Right atrium auricular region (tissue), 2 donors: ENCODE results near the gene UNC13A. TPM values are rescaled to one million over a fixed set of nuclear protein-coding genes. Genes with fewer than 3 reads are reported as not detected.

Source experiments
- DNase-seq: peaks from one replicate; pipeline ENCODE4 v3.0.0-alpha.2; 2019; ENCODE audit warnings: low spot score
- H3K27ac ChIP-seq, 2 donors: fragments of 200-600 bp; sonication (generic); 1 replicate in 1 of 2; 2 replicates in 1 of 2; pipeline ENCODE4 v1.5.1; 2016 to 2019
- H3K27me3 ChIP-seq, 2 donors: fragments of 200-600 bp; sonication (generic); one replicate each; pipeline versions ENCODE4 v1.5.1 to v1.6.0; 2017 to 2019
- H3K36me3 ChIP-seq: fragments of 200-600 bp; sonication (generic); one replicate; pipeline ENCODE4 v1.5.1; 2016
- H3K4me1 ChIP-seq, 2 donors: fragments of 200-600 bp; sonication (generic); one replicate each; pipeline versions ENCODE4 v1.5.1 to v1.6.0; 2017 to 2019
- H3K4me3 ChIP-seq, 2 donors: fragments of 200-600 bp; sonication (generic); 1 replicate in 1 of 2; 2 replicates in 1 of 2; pipeline ENCODE4 v1.5.1; 2017 to 2019; ENCODE audit warnings: mild to moderate bottlenecking in 1 of 2, moderate library complexity in 1 of 2
- H3K9me3 ChIP-seq, 2 donors: fragments of 200-600 bp; sonication (generic); one replicate each; pipeline ENCODE4 v1.5.1; 2019
- total RNA-seq, 2 donors: library from RNA; depleted of rRNA; stranded (reverse); fragments of >200 nt; gene quantifications; one replicate each; pipeline ENCODE4 v1.1.0, GENCODE V29; 2016
- TF ChIP-seq, protein P1 (sequence below), 2 donors: fragments of 200-600 bp; sonication (generic); IDR thresholded peaks; one replicate each; pipeline ENCODE4 v1.5.1; 2019; ENCODE audit warnings: antibody characterized with exemption in 2 of 2

Gene UNC13A
- total RNA-seq, 2 donors from 2014 or later = 0.08 TPM; not detected in 1

DNA sequence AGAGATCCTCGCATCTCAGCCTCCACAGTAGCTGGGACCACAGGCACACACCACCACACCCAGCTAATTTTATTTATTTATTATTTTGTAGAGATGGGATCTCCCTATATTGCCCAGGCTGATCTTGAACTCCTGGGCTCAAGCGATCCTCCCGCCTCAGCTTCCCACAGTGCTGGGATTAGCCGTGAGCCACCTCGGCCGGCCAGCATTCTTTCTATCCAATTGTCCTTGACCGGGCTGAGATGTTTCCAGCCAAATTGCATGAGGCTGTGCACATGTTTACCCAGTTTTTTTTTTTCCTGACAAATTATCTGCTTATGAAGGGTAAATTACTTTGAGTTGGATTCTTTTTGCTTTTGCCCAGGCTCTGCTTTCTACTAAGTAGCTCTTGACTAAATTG lies 28.2 kb downstream of the UNC13A start:
- TF ChIP-seq, protein P1, sequence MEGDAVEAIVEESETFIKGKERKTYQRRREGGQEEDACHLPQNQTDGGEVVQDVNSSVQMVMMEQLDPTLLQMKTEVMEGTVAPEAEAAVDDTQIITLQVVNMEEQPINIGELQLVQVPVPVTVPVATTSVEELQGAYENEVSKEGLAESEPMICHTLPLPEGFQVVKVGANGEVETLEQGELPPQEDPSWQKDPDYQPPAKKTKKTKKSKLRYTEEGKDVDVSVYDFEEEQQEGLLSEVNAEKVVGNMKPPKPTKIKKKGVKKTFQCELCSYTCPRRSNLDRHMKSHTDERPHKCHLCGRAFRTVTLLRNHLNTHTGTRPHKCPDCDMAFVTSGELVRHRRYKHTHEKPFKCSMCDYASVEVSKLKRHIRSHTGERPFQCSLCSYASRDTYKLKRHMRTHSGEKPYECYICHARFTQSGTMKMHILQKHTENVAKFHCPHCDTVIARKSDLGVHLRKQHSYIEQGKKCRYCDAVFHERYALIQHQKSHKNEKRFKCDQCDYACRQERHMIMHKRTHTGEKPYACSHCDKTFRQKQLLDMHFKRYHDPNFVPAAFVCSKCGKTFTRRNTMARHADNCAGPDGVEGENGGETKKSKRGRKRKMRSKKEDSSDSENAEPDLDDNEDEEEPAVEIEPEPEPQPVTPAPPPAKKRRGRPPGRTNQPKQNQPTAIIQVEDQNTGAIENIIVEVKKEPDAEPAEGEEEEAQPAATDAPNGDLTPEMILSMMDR (IDR thresholded peaks at IDR 0.05) = no peak
- H3K4me3 ChIP-seq = no peak overlapping the region
- H3K27ac ChIP-seq = no peak overlapping the region
- H3K27me3 ChIP-seq = no peaks in the 10 kb centered on the region
- H3K36me3 ChIP-seq = no peaks in the 10 kb centered on the region
- no peak for DNase-seq
- H3K9me3 ChIP-seq = peaks cover 0 to 1% of the 10 kb centered on the region in 2 donors
- H3K4me1 ChIP-seq = no peaks in the 10 kb centered on the region

- Histone ChIP-seq H3K4me3 (no peak overlapping the region), H3K4me1 (no peaks in the 10 kb centered on the region)
- DNase-seq = no peak
These were observed 29.5 kb downstream of the UNC13A start for GRCh38 chr19:17658666-17659065.

DNA sequence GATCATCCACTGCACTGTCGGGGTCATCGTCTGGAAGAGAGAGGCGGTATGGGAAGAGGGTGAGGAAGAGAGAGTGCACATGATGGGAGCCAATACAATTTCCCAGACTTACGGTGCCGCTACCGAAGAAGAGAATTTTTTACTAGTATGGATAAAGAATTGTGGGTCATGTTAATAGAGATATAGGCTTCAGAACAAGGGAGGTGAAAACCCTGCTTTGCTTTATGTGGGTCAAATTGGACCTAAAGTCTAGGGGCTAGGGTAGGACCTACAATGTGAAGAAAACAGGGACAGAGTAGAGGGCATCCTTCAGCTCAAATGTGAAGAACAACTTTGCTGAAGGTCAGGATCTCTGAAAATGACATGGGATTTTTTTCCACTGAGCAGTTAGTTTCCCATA lies 29.9 kb downstream of the UNC13A start:
- H3K4me3 ChIP-seq = no peak overlapping the region
- H3K27ac ChIP-seq = no peak overlapping the region
- TF ChIP-seq, protein P1 (IDR thresholded peaks at IDR 0.05) = no peak

More at GRCh38 chr19:17658666-17659065, 29.5 kb downstream of the UNC13A start:
- no peaks in the 10 kb centered on the region for H3K36me3 ChIP-seq
- no peaks in the 10 kb centered on the region for H3K9me3 ChIP-seq
- TF ChIP-seq, protein P1 (IDR thresholded peaks at IDR 0.05) = no peak
- H3K27me3 ChIP-seq = no peaks in the 10 kb centered on the region
- peak overlapping the region in 1 of 2 donors; percentile 11 for H3K27ac ChIP-seq

DNA sequence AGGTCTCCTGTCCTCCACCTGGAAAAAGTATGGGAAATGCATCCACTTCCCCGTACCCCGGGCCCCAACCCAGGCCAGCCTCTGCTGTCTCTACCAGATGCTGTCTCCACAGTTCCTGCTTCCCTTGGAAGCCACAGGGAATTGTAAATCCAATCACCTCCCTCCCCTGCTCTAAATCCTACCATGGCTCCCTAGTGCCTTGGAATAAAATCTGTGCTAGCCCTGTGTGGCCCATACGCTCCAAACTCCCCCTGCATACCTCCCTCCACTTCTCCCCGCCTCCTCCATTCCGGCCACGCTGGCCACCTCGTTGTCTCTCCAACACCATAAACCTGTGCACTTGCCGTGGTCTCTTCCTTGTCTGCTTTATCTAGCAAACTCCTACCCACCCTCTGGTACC lies 31.2 kb downstream of the UNC13A start:
- no peak overlapping the region for H3K27ac ChIP-seq
- H3K36me3 ChIP-seq = no peaks in the 10 kb centered on the region
- H3K4me1 ChIP-seq = no peaks in the 10 kb centered on the region
- no peaks in the 10 kb centered on the region for H3K9me3 ChIP-seq
- no peak for DNase-seq
- no peak overlapping the region for H3K4me3 ChIP-seq
- TF ChIP-seq, protein P1 (IDR thresholded peaks at IDR 0.05) = no peak
- no peaks in the 10 kb centered on the region for H3K27me3 ChIP-seq

More for the DNA sequence above, 29.9 kb downstream of the UNC13A start:
- DNase-seq = no peak
- no peaks in the 10 kb centered on the region for H3K36me3 ChIP-seq
- H3K9me3 ChIP-seq = no peaks in the 10 kb centered on the region
- H3K27me3 ChIP-seq = no peaks in the 10 kb centered on the region
- H3K4me1 ChIP-seq = no peaks in the 10 kb centered on the region

- Histone ChIP-seq H3K4me1 (no peaks in the 10 kb centered on the region), H3K4me3 (no peak overlapping the region), H3K27me3 (no peaks in the 10 kb centered on the region), H3K36me3 (no peaks in the 10 kb centered on the region), H3K9me3 (no peaks in the 10 kb centered on the region), H3K27ac (no peak overlapping the region)
- TF ChIP-seq, protein P1 (IDR thresholded peaks at IDR 0.05) = no peak
- no peak for DNase-seq
These were observed 32.2 kb downstream of the UNC13A start for GRCh38 chr19:17655751-17656472.

- no peaks in the 10 kb centered on the region for H3K36me3 ChIP-seq
- DNase-seq = no peak
- no peak overlapping the region for H3K27ac ChIP-seq
- H3K9me3 ChIP-seq = no peaks in the 10 kb centered on the region
- TF ChIP-seq, protein P1 (IDR thresholded peaks at IDR 0.05) = no peak
- H3K4me3 ChIP-seq = no peak overlapping the region
- no peaks in the 10 kb centered on the region for H3K27me3 ChIP-seq
- H3K4me1 ChIP-seq = no peaks in the 10 kb centered on the region
These were observed 33.2 kb downstream of the UNC13A start for GRCh38 chr19:17654993-17655392.
